Measurements from ENCODE around the gene TBC1D2. TPM values are rescaled to one million over a fixed set of nuclear protein-coding genes. Genes with fewer than 3 reads are reported as not detected.
"Not testable (repeated sequence)": the region's sequence is repeated elsewhere in the genome, so short reads cannot be mapped to it uniquely, and the experiment has no call there.

Gene TBC1D2
- polyA plus RNA-seq, 4 donors: 12.2 to 42.0 (median 28.0) TPM

DNA sequence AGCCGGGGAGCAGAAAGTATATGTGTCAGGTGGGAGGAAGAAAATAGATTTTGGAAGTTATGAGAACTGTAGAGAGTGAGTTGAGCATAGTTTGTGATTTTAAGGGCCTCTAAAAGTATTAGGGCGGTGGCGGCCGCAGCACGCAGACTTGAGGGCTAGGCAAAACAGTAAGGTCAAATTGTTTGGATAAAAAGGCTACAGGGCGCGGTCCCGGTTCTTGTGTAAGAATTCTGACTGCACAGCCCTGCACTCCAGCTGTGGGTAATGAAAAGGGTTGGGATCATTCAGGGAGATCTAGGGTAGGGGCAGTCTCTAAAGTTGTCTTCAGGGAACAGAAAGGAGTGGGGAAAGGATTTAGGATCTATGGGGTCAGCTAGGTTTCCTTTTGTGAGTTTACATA is 12.1 kb upstream of the TBC1D2 start:
- H3K27ac ChIP-seq (ENCODE audit: low read depth in 1 of 3, low read length in 2 of 3); H3K9me3 ChIP-seq (ENCODE audit: control insufficient read depth in 2 of 2, insufficient read depth in 1 of 2, low read depth in 1 of 2, low read length in 1 of 2); FAIRE-seq; DNase-seq; H3K4me1 ChIP-seq (ENCODE audit: control insufficient read depth in 3 of 3, insufficient read depth in 2 of 3, low read depth in 1 of 3, low read length in 2 of 3); H3K27me3 ChIP-seq (ENCODE audit: control insufficient read depth in 3 of 3, insufficient read depth in 3 of 3, low read length in 3 of 3); H3K4me3 ChIP-seq (ENCODE audit: low read depth in 1 of 3, low read length in 3 of 3); H3K36me3 ChIP-seq (ENCODE audit: control insufficient read depth in 3 of 3, insufficient read depth in 2 of 3, low read depth in 1 of 3, low read length in 3 of 3): not testable (repeated sequence)
- 89 to 90% (median 89%) methylated on average over 8 of the region's 8 CpGs for whole genome bisulfite sequencing, 3 donors

DNA sequence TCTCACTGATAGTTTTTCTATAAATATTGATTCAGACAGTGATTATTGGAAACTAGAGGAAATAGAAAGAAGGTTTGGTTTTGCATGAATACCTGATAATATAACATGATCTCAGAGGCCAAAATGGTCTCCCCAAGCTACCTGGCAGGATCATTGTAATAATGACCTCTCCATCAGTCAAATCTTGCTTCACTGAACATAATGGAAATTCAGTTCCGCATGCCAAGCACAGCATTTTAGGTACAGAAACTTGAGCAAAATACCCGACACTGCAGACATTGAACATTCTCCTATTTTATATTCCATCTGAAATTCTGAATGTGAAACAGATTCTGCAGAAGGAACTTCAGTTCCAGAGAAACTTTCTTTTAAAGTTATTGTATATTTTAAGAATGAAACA is 9.1 kb upstream of the TBC1D2 start:
- Histone ChIP-seq H3K4me3 (ENCODE audit: low read depth in 1 of 3, low read length in 3 of 3) (no peak overlapping the region), H3K9me3 (ENCODE audit: control insufficient read depth in 2 of 2, insufficient read depth in 1 of 2, low read depth in 1 of 2, low read length in 1 of 2) (no peaks in the 10 kb centered on the region), H3K36me3 (ENCODE audit: control insufficient read depth in 3 of 3, insufficient read depth in 2 of 3, low read depth in 1 of 3, low read length in 3 of 3) (no peaks in the 10 kb centered on the region), H3K27me3 (ENCODE audit: control insufficient read depth in 3 of 3, insufficient read depth in 3 of 3, low read length in 3 of 3) (no peaks in the 10 kb centered on the region), H3K4me1 (ENCODE audit: control insufficient read depth in 3 of 3, insufficient read depth in 2 of 3, low read depth in 1 of 3, low read length in 2 of 3) (no peaks in the 10 kb centered on the region), H3K27ac (ENCODE audit: low read depth in 1 of 3, low read length in 2 of 3) (no peak overlapping the region)
- whole genome bisulfite sequencing, 3 donors: 80 to 84% (median 82%) methylated on average over 2 of the region's 2 CpGs
- FAIRE-seq (no peak), DNase-seq (no peak)

- Histone ChIP-seq H3K4me1 (ENCODE audit: control insufficient read depth in 3 of 3, insufficient read depth in 2 of 3, low read depth in 1 of 3, low read length in 2 of 3) (no peaks in the 10 kb centered on the region), H3K9me3 (ENCODE audit: control insufficient read depth in 2 of 2, insufficient read depth in 1 of 2, low read depth in 1 of 2, low read length in 1 of 2) (no peaks in the 10 kb centered on the region), H3K27ac (ENCODE audit: low read depth in 1 of 3, low read length in 2 of 3) (no peak overlapping the region), H3K36me3 (ENCODE audit: control insufficient read depth in 3 of 3, insufficient read depth in 2 of 3, low read depth in 1 of 3, low read length in 3 of 3) (no peaks in the 10 kb centered on the region), H3K4me3 (ENCODE audit: low read depth in 1 of 3, low read length in 3 of 3) (no peak overlapping the region), H3K27me3 (ENCODE audit: control insufficient read depth in 3 of 3, insufficient read depth in 3 of 3, low read length in 3 of 3) (no peaks in the 10 kb centered on the region)
- DNase-seq (peak; percentile 81 to 83), FAIRE-seq (no peak)
- WGBS, 3 donors: 29 to 36% (median 35%) methylated on average over 8 of the region's 8 CpGs
Measured at GRCh38 chr9:98263482-98264357, 8.3 kb upstream of the TBC1D2 start.

DNA sequence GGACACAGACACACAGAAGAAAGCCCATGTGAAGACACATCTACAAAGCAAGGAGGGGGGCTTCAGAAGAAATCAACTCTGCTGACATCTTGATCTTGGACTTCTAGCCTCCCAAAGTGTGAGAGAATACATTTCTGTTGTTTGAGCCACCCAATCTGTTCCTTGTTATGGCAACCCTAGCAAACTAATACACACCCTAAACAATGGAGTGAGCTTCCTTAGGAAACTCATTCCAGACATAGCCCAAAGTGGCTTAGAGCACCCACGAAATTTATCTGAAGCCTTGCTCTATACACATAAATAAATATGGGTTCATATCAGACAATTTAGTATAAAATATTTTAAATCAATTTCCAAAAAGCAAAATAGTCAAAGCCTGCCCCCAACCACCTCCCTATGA is 7.6 kb upstream of the TBC1D2 start:
- FAIRE-seq: no peak
- no peak overlapping the region for H3K27ac ChIP-seq (ENCODE audit: low read depth in 1 of 3, low read length in 2 of 3)
- no peaks in the 10 kb centered on the region for H3K4me1 ChIP-seq (ENCODE audit: control insufficient read depth in 3 of 3, insufficient read depth in 2 of 3, low read depth in 1 of 3, low read length in 2 of 3)
- WGBS, 3 donors: 75 to 85% (median 76%) methylated on average over 1 of the region's 1 CpG
- H3K9me3 ChIP-seq (ENCODE audit: control insufficient read depth in 2 of 2, insufficient read depth in 1 of 2, low read depth in 1 of 2, low read length in 1 of 2): no peaks in the 10 kb centered on the region
- no peak for DNase-seq
- no peaks in the 10 kb centered on the region for H3K36me3 ChIP-seq (ENCODE audit: control insufficient read depth in 3 of 3, insufficient read depth in 2 of 3, low read depth in 1 of 3, low read length in 3 of 3)
- H3K27me3 ChIP-seq (ENCODE audit: control insufficient read depth in 3 of 3, insufficient read depth in 3 of 3, low read length in 3 of 3): no peaks in the 10 kb centered on the region
- no peak overlapping the region for H3K4me3 ChIP-seq (ENCODE audit: low read depth in 1 of 3, low read length in 3 of 3)

DNA sequence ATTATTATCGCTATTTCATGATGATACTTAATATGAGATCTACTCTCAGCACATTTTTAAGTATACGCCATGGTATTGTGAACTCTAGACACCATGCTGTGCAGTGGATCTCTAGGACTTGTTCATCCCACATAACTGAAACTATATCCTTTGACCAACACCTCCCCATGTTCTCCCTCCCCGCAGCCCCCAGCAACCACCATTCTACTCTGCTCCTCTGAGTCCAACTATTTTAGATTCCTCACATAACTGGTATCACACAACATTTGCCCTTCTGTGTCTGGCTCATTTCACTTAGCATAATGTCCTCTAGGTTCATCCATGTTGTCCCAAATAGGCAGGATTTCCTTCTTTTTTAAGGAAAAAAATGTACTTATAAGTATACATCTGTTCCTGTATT is 6.6 kb upstream of the TBC1D2 start:
- Histone ChIP-seq H3K4me3 (ENCODE audit: low read depth in 1 of 3, low read length in 3 of 3) (no peak overlapping the region), H3K27ac (ENCODE audit: low read depth in 1 of 3, low read length in 2 of 3) (no peak overlapping the region), H3K27me3 (ENCODE audit: control insufficient read depth in 3 of 3, insufficient read depth in 3 of 3, low read length in 3 of 3) (no peaks in the 10 kb centered on the region), H3K36me3 (ENCODE audit: control insufficient read depth in 3 of 3, insufficient read depth in 2 of 3, low read depth in 1 of 3, low read length in 3 of 3) (no peaks in the 10 kb centered on the region), H3K4me1 (ENCODE audit: control insufficient read depth in 3 of 3, insufficient read depth in 2 of 3, low read depth in 1 of 3, low read length in 2 of 3) (peaks cover 0 to 4% (median 0%) of the 10 kb centered on the region in 3 donors), H3K9me3 (ENCODE audit: control insufficient read depth in 2 of 2, insufficient read depth in 1 of 2, low read depth in 1 of 2, low read length in 1 of 2) (no peaks in the 10 kb centered on the region)
- FAIRE-seq (no peak), DNase-seq (no peak)
- 94 to 96% (median 96%) methylated on average over 3 of the region's 3 CpGs for WGBS, 3 donors

- no peak for FAIRE-seq
- Histone ChIP-seq H3K36me3 (ENCODE audit: control insufficient read depth in 3 of 3, insufficient read depth in 2 of 3, low read depth in 1 of 3, low read length in 3 of 3) (no peaks in the 10 kb centered on the region), H3K4me3 (ENCODE audit: low read depth in 1 of 3, low read length in 3 of 3) (no peak overlapping the region), H3K27me3 (ENCODE audit: control insufficient read depth in 3 of 3, insufficient read depth in 3 of 3, low read length in 3 of 3) (no peaks in the 10 kb centered on the region), H3K9me3 (ENCODE audit: control insufficient read depth in 2 of 2, insufficient read depth in 1 of 2, low read depth in 1 of 2, low read length in 1 of 2) (no peaks in the 10 kb centered on the region), H3K27ac (ENCODE audit: low read depth in 1 of 3, low read length in 2 of 3) (no peak overlapping the region), H3K4me1 (ENCODE audit: control insufficient read depth in 3 of 3, insufficient read depth in 2 of 3, low read depth in 1 of 3, low read length in 2 of 3) (peaks cover 0 to 4% (median 0%) of the 10 kb centered on the region in 3 donors)
- WGBS, 3 donors: 69 to 79% (median 75%) methylated on average over 5 of the region's 5 CpGs
- no peak for DNase-seq
Measured at GRCh38 chr9:98260635-98261034, 5.2 kb upstream of the TBC1D2 start.

GRCh38 chr9:98259791-98260190 is 4.3 kb upstream of the TBC1D2 start:
- FAIRE-seq: no peak
- 79 to 88% (median 87%) methylated on average over 3 of the region's 3 CpGs for WGBS, 3 donors
- DNase-seq: no peak

DNA sequence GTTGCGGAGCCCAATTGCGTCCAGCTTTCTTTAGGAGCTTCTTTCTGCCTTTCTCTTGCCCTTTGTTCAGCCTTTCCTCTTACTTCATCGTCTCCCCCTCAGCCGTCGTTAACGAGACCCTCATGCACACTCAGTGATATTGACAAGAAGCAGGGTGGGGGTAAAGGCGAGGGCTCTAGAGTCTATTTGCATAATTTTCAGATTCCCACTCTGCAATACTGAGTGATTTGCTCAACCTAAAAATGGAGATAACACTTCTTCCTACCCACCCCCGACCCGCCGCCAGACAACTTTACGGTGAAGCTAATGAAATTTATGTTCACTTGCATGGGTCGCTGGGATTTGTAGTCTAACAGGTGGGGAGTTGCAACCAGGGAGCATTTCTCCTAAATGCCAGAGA is 1.3 kb upstream of the TBC1D2 start:
- FAIRE-seq: no peak
- peaks cover 0 to 12% (median 4%) of the 10 kb centered on the region in 3 donors for H3K4me1 ChIP-seq (ENCODE audit: control insufficient read depth in 3 of 3, insufficient read depth in 2 of 3, low read depth in 1 of 3, low read length in 2 of 3)
- WGBS, 3 donors: 2 to 10% (median 6%) methylated on average over 12 of the region's 12 CpGs
- peaks cover 0 to 10% (median 0%) of the 10 kb centered on the region in 3 donors for H3K36me3 ChIP-seq (ENCODE audit: control insufficient read depth in 3 of 3, insufficient read depth in 2 of 3, low read depth in 1 of 3, low read length in 3 of 3)
- DNase-seq: peak in 1 of 2 donors; percentile 57
- H3K9me3 ChIP-seq (ENCODE audit: control insufficient read depth in 2 of 2, insufficient read depth in 1 of 2, low read depth in 1 of 2, low read length in 1 of 2): no peaks in the 10 kb centered on the region
- peak overlapping the region; percentile 92 to 100 (median 92) for H3K27ac ChIP-seq (ENCODE audit: low read depth in 1 of 3, low read length in 2 of 3)
- no peaks in the 10 kb centered on the region for H3K27me3 ChIP-seq (ENCODE audit: control insufficient read depth in 3 of 3, insufficient read depth in 3 of 3, low read length in 3 of 3)
- H3K4me3 ChIP-seq (ENCODE audit: low read depth in 1 of 3, low read length in 3 of 3): peak overlapping the region in 2 of 3 donors; percentile 92 to 94

More at GRCh38 chr9:98259791-98260190, 4.3 kb upstream of the TBC1D2 start:
- H3K36me3 ChIP-seq (ENCODE audit: control insufficient read depth in 3 of 3, insufficient read depth in 2 of 3, low read depth in 1 of 3, low read length in 3 of 3): no peaks in the 10 kb centered on the region
- no peak overlapping the region for H3K27ac ChIP-seq (ENCODE audit: low read depth in 1 of 3, low read length in 2 of 3)
- H3K9me3 ChIP-seq (ENCODE audit: control insufficient read depth in 2 of 2, insufficient read depth in 1 of 2, low read depth in 1 of 2, low read length in 1 of 2): no peaks in the 10 kb centered on the region
- H3K27me3 ChIP-seq (ENCODE audit: control insufficient read depth in 3 of 3, insufficient read depth in 3 of 3, low read length in 3 of 3): no peaks in the 10 kb centered on the region
- peaks cover 0 to 4% (median 0%) of the 10 kb centered on the region in 3 donors for H3K4me1 ChIP-seq (ENCODE audit: control insufficient read depth in 3 of 3, insufficient read depth in 2 of 3, low read depth in 1 of 3, low read length in 2 of 3)
- H3K4me3 ChIP-seq (ENCODE audit: low read depth in 1 of 3, low read length in 3 of 3): no peak overlapping the region
